OCI-LY7 (cell line): Measurements from ENCODE around the gene ZC3H4. TPM values are rescaled to one million over a fixed set of nuclear protein-coding genes. Genes with fewer than 3 reads are reported as not detected.

Source experiments
- BruUV-seq: library from RNA; stranded (reverse); fragments of 400-500 nt; replicated peaks from 2 replicates; lab custom pipeline; 2021; lab: Mats Ljungman, UMichigan
- CTCF ChIA-PET: fragments of 300-600 bp; sonication (Branson Sonifier 250); formaldehyde crosslinking; loops from one replicate; lab custom pipeline; 2022; ENCODE audit warnings: antibody characterized with exemption; ENCODE audit not compliant: unreplicated experiment; lab: Charles Lee
- POLR2A ChIA-PET: fragments of 300-600 bp; sonication (Branson Sonifier 250); formaldehyde crosslinking; loops from one replicate; lab custom pipeline; 2022; ENCODE audit warnings: antibody characterized with exemption; lab: Charles Lee
- DNase-seq: peaks from one replicate; pipeline ENCODE4 v3.0.0-alpha.2; 2015; ENCODE audit warnings: low spot score
- H2AFZ ChIP-seq: fragments of 200-600 bp; sonication (generic), shearing (Covaris generic); 2 replicates; pipeline ENCODE4 v1.6.1; 2014; ENCODE audit warnings: mild to moderate bottlenecking, antibody characterized with exemption, low read length, moderate library complexity
- H3K27ac ChIP-seq: fragments of 200-600 bp; sonication (generic); 2 replicates; pipeline ENCODE4 v1.5.1; 2014; ENCODE audit warnings: mixed run types, low read depth, mild to moderate bottlenecking, moderate library complexity, low read length, inconsistent platforms; ENCODE audit not compliant: poor library complexity, severe bottlenecking
- H3K36me3 ChIP-seq: fragments of 200-600 bp; sonication (generic); 2 replicates; pipeline ENCODE4 v1.6.1; 2014; ENCODE audit warnings: mild to moderate bottlenecking, antibody characterized with exemption, low read length, moderate library complexity, mixed read lengths; ENCODE audit not compliant: insufficient read depth
- H3K4me1 ChIP-seq: fragments of 200-600 bp; sonication (generic); 2 replicates; pipeline ENCODE4 v1.5.1; 2014; ENCODE audit warnings: mild to moderate bottlenecking, low read length; ENCODE audit not compliant: insufficient read depth, poor library complexity, severe bottlenecking
- H3K4me2 ChIP-seq: fragments of 200-600 bp; sonication (generic); 2 replicates; pipeline ENCODE4 v1.6.1; 2014; ENCODE audit warnings: mild to moderate bottlenecking, low read length
- H3K4me3 ChIP-seq: fragments of 200-600 bp; sonication (generic); 2 replicates; pipeline ENCODE4 v1.5.1; 2014; ENCODE audit warnings: mild to moderate bottlenecking, low read depth, low read length; ENCODE audit not compliant: poor library complexity, severe bottlenecking
- H3K79me2 ChIP-seq: fragments of 200-600 bp; sonication (generic); 2 replicates; pipeline ENCODE4 v1.6.1; 2016; ENCODE audit warnings: low read depth, mild to moderate bottlenecking, low read length, moderate library complexity, mixed read lengths; ENCODE audit not compliant: insufficient read depth
- H3K9me2 ChIP-seq: fragments of 200-600 bp; sonication (generic); 2 replicates; pipeline ENCODE4 v1.6.1; 2016; ENCODE audit warnings: mild to moderate bottlenecking, low read length, mixed read lengths; ENCODE audit not compliant: insufficient read depth
- H3K9me3 ChIP-seq: fragments of 200-600 bp; sonication (generic); 2 replicates; pipeline ENCODE4 v1.6.1; 2014; ENCODE audit warnings: mild to moderate bottlenecking, mixed run types, low read length, mixed read lengths
- H4K20me1 ChIP-seq: fragments of 200-600 bp; sonication (generic); 2 replicates; pipeline ENCODE4 v1.6.1; 2014; ENCODE audit warnings: mild to moderate bottlenecking, antibody characterized with exemption, low read length, moderate library complexity, mixed read lengths; ENCODE audit not compliant: insufficient read depth
- CTCF ChIP-seq: fragments of 200-600 bp; sonication (generic); conservative IDR thresholded peaks from 2 replicates; pipeline ENCODE4 v1.5.1; 2014; ENCODE audit warnings: mild to moderate bottlenecking, antibody characterized with exemption, low read length, moderate library complexity, mixed read lengths
- EZH2phosphoT487 ChIP-seq: fragments of 200-600 bp; sonication (generic); IDR thresholded peaks from 2 replicates; pipeline ENCODE4 v1.6.1; 2018; ENCODE audit warnings: low read depth, borderline replicate concordance, mild to moderate bottlenecking, mixed run types, antibody characterized with exemption, low read length, moderate library complexity, mixed read lengths
- intact Hi-C: fragments of 100-400 bp; cut with micrococcal nuclease; formaldehyde crosslinking; loops from one replicate; pipeline ENCODE4 v1.10.0; 2022; ENCODE audit not compliant: unreplicated experiment
- total RNA-seq, 2 experiments: library from RNA; depleted of rRNA in 1 of 2; stranded (reverse); fragments of >200 nt in 1 of 2; shearing (Covaris generic) in 1 of 2; gene quantifications; 2 replicates each; pipeline ENCODE4 v1.2.3, GENCODE V29; 2014 to 2022

ZC3H4 gene
- total RNA-seq, 2 experiments from 2014 or later, result 23.0 to 76.8 TPM

GRCh38 chr19:47100290-47100689 lies 13.3 kb downstream of the ZC3H4 start:
- H3K36me3 ChIP-seq, result peaks cover 66% of the 10 kb centered on the region
- no peaks in the 10 kb centered on the region for H3K9me2 ChIP-seq
- CTCF ChIA-PET, result no interaction called here
- no peak overlapping the region for H2AFZ ChIP-seq
- POLR2A ChIA-PET, result no interaction called here
- H3K4me1 ChIP-seq, result no peaks in the 10 kb centered on the region
- no peaks in the 10 kb centered on the region for H3K9me3 ChIP-seq
- no peak for TF ChIP-seq CTCF
- no peak for TF ChIP-seq EZH2phosphoT487
- intact Hi-C loops, result no loop called here
- no peak overlapping the region for H3K27ac ChIP-seq
- BruUV-seq, result TSS peak; percentile 43
- H3K4me3 ChIP-seq, result no peak overlapping the region
- no peak overlapping the region for H3K4me2 ChIP-seq
- no peak for DNase-seq
- H4K20me1 ChIP-seq, result no peaks in the 10 kb centered on the region
- peaks cover 84% of the 10 kb centered on the region for H3K79me2 ChIP-seq

- H3K36me3 ChIP-seq, result peaks cover 66% of the 10 kb centered on the region
- no peak overlapping the region for H3K27ac ChIP-seq
- no peak for TF ChIP-seq EZH2phosphoT487
- no peak for TF ChIP-seq CTCF
- H3K9me3 ChIP-seq, result no peaks in the 10 kb centered on the region
- POLR2A ChIA-PET, result interaction anchor here (0.6 kb wide), 1 partner anchor 26 kb away, joined by 4 read pairs; no protein-coding TSS in a partner anchor
- BruUV-seq, result no TSS peak
- no peaks in the 10 kb centered on the region for H3K9me2 ChIP-seq
- no peaks in the 10 kb centered on the region for H4K20me1 ChIP-seq
- peaks cover 83% of the 10 kb centered on the region for H3K79me2 ChIP-seq
- CTCF ChIA-PET, result no interaction called here
- H3K4me2 ChIP-seq, result no peak overlapping the region
- H3K4me3 ChIP-seq, result no peak overlapping the region
- no peaks in the 10 kb centered on the region for H3K4me1 ChIP-seq
- intact Hi-C loops, result no loop called here
- no peak overlapping the region for H2AFZ ChIP-seq
- DNase-seq, result no peak
Observed at GRCh38 chr19:47099576-47100050, 14.0 kb downstream of the ZC3H4 start.

- no peak overlapping the region for H3K4me2 ChIP-seq
- DNase-seq, result no peak
- peaks cover 72% of the 10 kb centered on the region for H3K36me3 ChIP-seq
- no peaks in the 10 kb centered on the region for H3K9me2 ChIP-seq
- TF ChIP-seq CTCF (no peak), EZH2phosphoT487 (no peak)
- no peaks in the 10 kb centered on the region for H3K4me1 ChIP-seq
- CTCF ChIA-PET, result no interaction called here
- H4K20me1 ChIP-seq, result no peaks in the 10 kb centered on the region
- H3K79me2 ChIP-seq, result peaks cover 78% of the 10 kb centered on the region
- intact Hi-C loops, result no loop called here
- BruUV-seq, result no TSS peak
- no peak overlapping the region for H2AFZ ChIP-seq
- no peak overlapping the region for H3K27ac ChIP-seq
- POLR2A ChIA-PET, result no interaction called here
- no peaks in the 10 kb centered on the region for H3K9me3 ChIP-seq
- no peak overlapping the region for H3K4me3 ChIP-seq
Observed at GRCh38 chr19:47098608-47099007, 15.0 kb downstream of the ZC3H4 start.
